Erythroblast (primary cell): Measurements from ENCODE around the gene CCDC102B.

Source experiments
- GATA1 ChIP-seq: IDR thresholded peaks from 2 replicates; pipeline ENCODE4 v1.6.1; 2011; ENCODE audit warnings: low read depth, mild to moderate bottlenecking, control low read depth, low read length, moderate library complexity
- POLR2A ChIP-seq: IDR thresholded peaks from 2 replicates; pipeline ENCODE4 v1.6.1; 2011; ENCODE audit warnings: mild to moderate bottlenecking, low read length

DNA sequence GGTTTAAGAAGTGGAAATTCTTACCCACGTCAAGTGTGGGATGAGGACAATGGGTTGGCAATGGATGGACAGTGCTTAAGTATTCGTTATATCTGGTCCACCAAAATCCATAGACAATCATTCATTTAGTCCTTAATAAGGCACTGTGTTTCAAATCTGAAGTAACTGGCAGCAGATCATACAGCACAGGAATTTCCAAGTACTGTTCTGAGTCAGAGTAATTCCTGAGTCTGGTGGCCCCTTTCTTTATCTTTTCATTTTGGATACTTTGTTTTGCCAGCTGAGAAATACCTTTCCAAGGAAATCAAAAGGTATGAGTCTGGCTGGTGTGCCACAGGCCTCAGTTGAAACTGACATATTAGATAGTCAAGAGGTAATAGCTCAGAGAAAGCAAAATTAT, 31.4 kb upstream of the CCDC102B start:
- TF ChIP-seq GATA1, result no peak
- no peak for TF ChIP-seq POLR2A
